ENCODE results near the gene ARSB.

DNA sequence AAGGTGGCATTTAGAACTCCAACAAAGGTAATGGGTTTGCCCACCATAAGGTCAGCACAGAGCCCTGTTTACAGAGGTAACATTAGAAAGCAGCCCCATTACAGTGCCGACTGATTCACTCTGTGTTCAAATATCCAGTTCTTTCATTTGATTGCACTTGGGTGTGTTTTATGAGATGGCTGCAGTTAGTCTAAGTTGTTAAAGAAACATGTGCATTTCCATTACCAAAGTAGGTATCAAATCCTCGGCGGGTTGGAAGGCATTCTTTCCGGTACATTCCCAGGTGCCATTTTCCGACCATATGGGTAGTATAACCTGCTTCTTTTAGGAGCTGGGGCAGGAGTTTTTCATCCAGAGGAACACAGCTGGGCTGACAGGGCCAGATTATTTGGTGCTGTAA, 16.3 kb downstream of the ARSB start:
- TF ChIP-seq, protein P1, sequence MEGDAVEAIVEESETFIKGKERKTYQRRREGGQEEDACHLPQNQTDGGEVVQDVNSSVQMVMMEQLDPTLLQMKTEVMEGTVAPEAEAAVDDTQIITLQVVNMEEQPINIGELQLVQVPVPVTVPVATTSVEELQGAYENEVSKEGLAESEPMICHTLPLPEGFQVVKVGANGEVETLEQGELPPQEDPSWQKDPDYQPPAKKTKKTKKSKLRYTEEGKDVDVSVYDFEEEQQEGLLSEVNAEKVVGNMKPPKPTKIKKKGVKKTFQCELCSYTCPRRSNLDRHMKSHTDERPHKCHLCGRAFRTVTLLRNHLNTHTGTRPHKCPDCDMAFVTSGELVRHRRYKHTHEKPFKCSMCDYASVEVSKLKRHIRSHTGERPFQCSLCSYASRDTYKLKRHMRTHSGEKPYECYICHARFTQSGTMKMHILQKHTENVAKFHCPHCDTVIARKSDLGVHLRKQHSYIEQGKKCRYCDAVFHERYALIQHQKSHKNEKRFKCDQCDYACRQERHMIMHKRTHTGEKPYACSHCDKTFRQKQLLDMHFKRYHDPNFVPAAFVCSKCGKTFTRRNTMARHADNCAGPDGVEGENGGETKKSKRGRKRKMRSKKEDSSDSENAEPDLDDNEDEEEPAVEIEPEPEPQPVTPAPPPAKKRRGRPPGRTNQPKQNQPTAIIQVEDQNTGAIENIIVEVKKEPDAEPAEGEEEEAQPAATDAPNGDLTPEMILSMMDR (IDR thresholded peaks at IDR 0.05; ENCODE audit: low read depth, low read length, poor library complexity, severe bottlenecking) = no peak
- TF ChIP-seq EZH2phosphoT487 (IDR thresholded peaks at IDR 0.05; ENCODE audit: borderline replicate concordance, low read length) = no peak
